PC-9 (cell line): ENCODE results near the gene TIMM21.

Source experiments
- CTCF ChIP-seq: fragments of 200-600 bp; sonication (generic); conservative IDR thresholded peaks from 2 replicates; pipeline ENCODE4 v1.6.1; 2017; ENCODE audit warnings: mixed run types, antibody characterized with exemption, mild to moderate bottlenecking, moderate library complexity
- EZH2 ChIP-seq: fragments of 200-600 bp; sonication (generic); IDR thresholded peaks from 2 replicates; pipeline ENCODE4 v1.8.0; 2017; ENCODE audit warnings: antibody characterized with exemption, low read depth

GRCh38 chr18:74171910-74172606, 23.7 kb downstream of the TIMM21 start:
- TF ChIP-seq CTCF (no peak), EZH2 (no peak)
